GM12864 (cell line): Measurements from ENCODE around the gene LIN28B.
"Not testable (repeated sequence)": the region's sequence is repeated elsewhere in the genome, so short reads cannot be mapped to it uniquely, and the experiment has no call there.

ENCODE experiments used
- DNase-seq: peaks from one replicate; pipeline ENCODE4 v3.0.0-alpha.2; 2011; ENCODE audit warnings: low read depth
- H3K4me3 ChIP-seq: 2 replicates; pipeline ENCODE4 v1.5.1; 2011; ENCODE audit warnings: mild to moderate bottlenecking, low read depth, low read length, control low read depth
- TF ChIP-seq, protein P1 (sequence below): IDR thresholded peaks from 2 replicates; pipeline ENCODE4 v1.5.1; 2011; ENCODE audit warnings: low read depth, mild to moderate bottlenecking, moderate library complexity, low read length, control low read depth, inconsistent platforms; ENCODE audit errors: missing control alignments

LIN28B gene

DNA sequence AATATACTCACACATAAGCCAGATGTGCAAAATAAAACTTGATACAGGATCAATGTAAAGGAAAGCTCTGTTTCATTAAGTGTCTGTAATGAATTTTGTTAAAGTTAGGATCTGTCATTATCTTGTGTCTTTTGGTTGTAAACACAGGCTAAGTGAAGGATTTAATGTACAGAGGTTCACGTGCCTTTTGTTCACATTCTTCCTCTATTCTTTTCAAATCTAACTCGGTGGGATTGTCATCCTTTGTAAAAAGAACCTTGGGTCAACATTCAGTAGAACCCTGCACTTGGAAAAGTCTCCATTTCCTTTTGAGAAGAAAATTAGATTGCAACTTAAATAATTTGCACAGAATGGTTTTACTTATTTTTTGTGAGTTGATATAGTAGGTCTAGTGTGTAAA lies 7.7 kb upstream of the LIN28B start:
- TF ChIP-seq, protein P1, sequence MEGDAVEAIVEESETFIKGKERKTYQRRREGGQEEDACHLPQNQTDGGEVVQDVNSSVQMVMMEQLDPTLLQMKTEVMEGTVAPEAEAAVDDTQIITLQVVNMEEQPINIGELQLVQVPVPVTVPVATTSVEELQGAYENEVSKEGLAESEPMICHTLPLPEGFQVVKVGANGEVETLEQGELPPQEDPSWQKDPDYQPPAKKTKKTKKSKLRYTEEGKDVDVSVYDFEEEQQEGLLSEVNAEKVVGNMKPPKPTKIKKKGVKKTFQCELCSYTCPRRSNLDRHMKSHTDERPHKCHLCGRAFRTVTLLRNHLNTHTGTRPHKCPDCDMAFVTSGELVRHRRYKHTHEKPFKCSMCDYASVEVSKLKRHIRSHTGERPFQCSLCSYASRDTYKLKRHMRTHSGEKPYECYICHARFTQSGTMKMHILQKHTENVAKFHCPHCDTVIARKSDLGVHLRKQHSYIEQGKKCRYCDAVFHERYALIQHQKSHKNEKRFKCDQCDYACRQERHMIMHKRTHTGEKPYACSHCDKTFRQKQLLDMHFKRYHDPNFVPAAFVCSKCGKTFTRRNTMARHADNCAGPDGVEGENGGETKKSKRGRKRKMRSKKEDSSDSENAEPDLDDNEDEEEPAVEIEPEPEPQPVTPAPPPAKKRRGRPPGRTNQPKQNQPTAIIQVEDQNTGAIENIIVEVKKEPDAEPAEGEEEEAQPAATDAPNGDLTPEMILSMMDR, result no peak
- no peak for DNase-seq
- H3K4me3 ChIP-seq, result no peak overlapping the region

DNA sequence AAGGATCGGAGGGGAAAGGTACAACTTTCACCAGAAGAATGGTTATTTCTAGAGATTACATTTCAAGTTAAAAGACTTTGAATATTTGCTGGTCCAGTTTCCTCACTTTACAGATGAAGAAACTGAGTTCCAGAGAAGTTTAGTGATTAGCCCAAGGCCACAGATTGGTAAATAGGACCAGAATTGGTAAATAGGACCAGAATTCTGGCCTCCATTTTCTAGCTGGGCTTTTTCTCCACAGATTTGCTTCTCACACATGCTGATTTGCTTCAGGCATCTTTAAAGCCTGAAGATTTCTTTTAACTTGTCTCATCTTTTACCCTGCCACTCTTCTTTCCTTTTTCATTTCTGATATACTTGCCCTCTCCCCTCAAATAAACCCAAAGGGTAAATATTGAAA lies 5.2 kb upstream of the LIN28B start:
- TF ChIP-seq, protein P1, result no peak
- no peak for DNase-seq
- H3K4me3 ChIP-seq, result no peak overlapping the region

DNA sequence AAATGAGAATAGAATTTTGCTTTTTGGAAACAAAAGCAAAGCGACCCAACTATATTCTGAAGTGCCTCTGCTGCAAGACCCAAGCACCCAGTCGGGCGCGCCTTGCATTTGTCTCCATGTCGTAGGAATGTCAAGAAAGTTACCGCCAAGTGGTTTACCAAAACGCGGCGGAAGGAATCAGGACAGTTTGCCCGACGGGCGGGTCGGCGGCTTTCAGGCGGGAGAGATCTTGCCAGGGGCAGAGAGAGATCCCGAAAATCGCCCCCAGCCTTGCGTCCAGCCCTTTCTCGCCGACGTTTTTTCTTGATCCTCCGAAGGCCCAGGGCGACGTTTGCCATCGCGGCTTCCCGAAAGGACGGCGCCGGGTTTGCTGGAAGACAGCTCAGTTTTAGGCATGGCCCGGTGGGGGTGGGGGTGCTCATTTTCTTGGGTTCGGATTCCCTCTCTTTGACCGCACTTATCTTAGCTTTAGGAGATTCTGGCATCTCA lies 4.0 kb upstream of the LIN28B start:
- no peak overlapping the region for H3K4me3 ChIP-seq
- TF ChIP-seq, protein P1, result no peak
- no peak for DNase-seq

DNA sequence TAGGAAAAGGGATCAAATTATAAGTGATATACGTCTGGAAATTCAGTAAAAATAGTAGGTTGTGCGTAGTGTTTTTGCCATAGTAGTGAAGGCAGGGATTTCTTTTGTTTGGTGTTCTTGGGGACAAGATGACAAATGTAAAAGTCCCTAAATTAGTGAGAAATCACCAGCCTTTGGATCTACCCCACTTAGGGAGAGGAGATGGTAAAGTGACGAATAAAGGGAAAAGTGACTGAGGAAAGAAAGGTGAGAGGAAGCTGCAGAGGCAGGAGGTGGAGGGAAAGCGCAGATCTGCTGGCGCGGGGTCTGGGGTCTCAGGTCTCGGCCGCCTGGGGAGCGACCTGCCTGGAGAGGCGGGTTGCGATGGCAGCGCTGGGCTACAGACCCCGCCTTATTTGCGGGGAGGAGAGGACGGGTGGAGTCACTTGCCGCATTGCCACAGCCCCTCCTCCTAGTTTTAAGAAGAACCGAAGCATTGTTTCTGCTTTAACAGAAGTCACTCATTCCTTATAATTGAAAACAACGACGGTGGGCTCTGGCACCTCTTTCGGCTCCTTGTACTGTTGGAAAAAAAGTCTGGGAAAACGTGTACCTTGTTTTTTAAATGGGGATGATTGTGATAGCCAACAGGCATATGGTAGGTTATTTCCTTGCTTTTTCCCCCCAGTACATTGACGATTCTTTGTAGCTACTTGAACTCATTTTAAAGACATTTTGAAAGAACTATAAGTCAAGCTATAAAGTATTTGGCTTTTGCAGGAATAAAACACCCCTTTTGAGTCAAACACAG lies 3.3 kb upstream of the LIN28B start:
- not testable (repeated sequence) for H3K4me3 ChIP-seq, DNase-seq

DNA sequence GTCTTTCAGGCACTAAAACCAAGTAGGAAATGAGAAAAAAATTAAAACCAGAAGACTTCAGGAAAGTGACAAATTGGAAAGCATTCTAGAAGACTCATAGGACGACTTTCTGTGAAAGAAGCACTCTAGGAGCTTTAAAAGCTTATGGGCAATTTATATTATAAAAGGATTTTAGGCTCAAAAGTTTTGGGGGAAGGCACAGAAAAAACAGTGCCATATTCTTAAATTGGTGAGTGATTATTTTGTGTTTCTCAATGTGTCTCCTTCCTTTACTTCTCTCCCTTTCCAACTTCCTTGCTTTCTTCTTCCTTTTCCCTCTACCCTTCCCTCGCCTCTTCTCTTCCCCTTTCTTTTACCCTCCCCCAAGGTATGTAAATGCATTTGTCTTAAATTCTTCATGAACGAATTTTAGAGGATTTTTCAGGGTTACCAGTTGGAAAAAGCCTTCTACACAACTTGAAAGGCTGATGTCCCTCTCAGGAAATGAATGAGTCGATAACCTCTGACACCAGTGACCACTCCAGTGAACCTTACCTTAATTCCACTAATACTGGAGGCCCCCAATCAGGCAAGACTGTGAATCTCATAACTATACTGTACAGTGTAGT lies 2.6 kb upstream of the LIN28B start:
- TF ChIP-seq, protein P1, result no peak
- H3K4me3 ChIP-seq, result no peak overlapping the region
- no peak for DNase-seq

DNA sequence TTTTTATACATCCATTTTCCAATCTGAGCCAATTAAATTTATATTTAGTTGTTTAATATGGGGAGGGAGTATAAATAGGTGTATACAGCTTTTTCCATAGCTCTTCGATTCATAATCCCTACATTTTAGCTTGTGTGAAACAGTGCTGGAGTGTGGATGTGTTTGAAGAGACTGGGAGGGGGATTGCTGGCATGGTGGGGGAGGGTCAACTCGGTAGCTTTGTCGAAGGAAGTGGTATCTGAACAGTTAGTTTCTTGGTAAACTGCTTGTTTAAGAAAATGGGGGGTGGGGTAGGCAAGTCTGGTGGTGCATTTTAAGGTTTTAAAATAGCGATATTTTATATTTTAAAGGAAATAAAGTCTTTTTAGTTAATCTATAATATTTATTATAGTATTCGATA lies 1.4 kb upstream of the LIN28B start:
- TF ChIP-seq, protein P1, result no peak
- DNase-seq, result no peak
- H3K4me3 ChIP-seq, result no peak overlapping the region

DNA sequence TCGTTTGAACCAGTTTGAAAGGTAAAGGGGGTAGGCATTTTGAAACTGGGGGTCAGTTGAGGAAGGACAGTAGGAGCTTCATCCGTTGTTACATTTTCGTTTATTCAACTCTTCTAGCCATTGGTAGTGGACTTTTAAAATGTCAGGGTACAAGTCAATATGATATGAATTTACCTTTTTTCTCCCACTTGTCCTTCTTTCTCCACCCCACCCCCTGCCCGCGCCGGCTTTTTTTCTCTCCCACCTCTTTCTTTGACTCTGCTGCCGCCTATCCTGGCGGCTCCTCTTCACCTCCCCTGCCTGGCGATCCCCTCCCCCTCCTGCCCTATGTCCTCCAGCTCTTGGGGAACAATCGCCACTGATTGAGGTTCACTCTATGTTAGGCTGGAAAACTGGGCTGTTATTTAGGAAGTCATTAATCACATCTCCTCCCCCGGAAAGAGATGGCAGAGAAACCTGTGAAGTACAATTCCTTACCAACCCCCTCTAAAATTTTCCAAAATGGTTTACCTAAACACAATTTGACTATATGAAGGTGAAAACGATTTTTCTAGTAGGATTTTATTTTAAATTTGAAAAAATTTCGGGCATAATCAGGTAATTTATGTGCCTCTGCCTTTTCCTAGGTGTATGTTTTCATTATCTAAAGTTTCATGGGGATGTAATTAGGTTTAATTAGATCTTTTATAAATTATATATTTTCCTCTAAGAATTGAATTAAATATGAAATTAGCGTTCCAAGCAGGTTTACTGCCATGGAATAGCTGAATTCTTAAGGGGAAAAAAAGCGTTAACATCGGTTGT lies 778 bp upstream of the LIN28B start:
- TF ChIP-seq, protein P1, result no peak
- no peak overlapping the region for H3K4me3 ChIP-seq

More for the DNA sequence above, 778 bp upstream of the LIN28B start:
- DNase-seq, result no peak
